Caco-2 (cell line): Measurements from ENCODE around the gene C11orf86. TPM values are rescaled to one million over a fixed set of nuclear protein-coding genes. Genes with fewer than 3 reads are reported as not detected.

Source experiments
- BruUV-seq: library from RNA; stranded (reverse); fragments of 400-500 nt; replicated peaks from 2 replicates; lab custom pipeline; 2021; lab: Mats Ljungman, UMichigan
- CTCF ChIA-PET: fragments of 300-600 bp; sonication (Branson Sonifier 250); formaldehyde crosslinking; loops from one replicate; lab custom pipeline; 2022; ENCODE audit warnings: antibody characterized with exemption; lab: Charles Lee
- POLR2A ChIA-PET: fragments of 300-600 bp; sonication (Branson Sonifier 250); formaldehyde crosslinking; loops from one replicate; lab custom pipeline; 2022; ENCODE audit warnings: antibody characterized with exemption; lab: Charles Lee
- DNase-seq, 2 experiments: peaks; one replicate each; pipeline versions ENCODE4 v3.0.0 to v3.0.0-alpha.2; 2020 to 2022
- H3K27me3 ChIP-seq: replicated peaks from 2 replicates; pipeline ENCODE4 v1.6.0; 2011; ENCODE audit warnings: low read length; ENCODE audit not compliant: control insufficient read depth, insufficient read depth
- H3K36me3 ChIP-seq: 2 replicates; pipeline ENCODE4 v1.5.1; 2011; ENCODE audit warnings: low read length; ENCODE audit not compliant: control insufficient read depth, insufficient read depth
- H3K4me1 ChIP-seq: fragments of 250-450 bp; sonication (Bioruptor Pico); 2 replicates; pipeline ENCODE4 v1.5.1; 2020; ENCODE audit warnings: mild to moderate bottlenecking
- H3K4me3 ChIP-seq: 2 replicates; pipeline ENCODE4 v1.5.1; 2011; ENCODE audit warnings: low read depth, mild to moderate bottlenecking, control low read depth, low read length
- H3K9me3 ChIP-seq: fragments of 250-450 bp; sonication (Bioruptor Pico); 2 replicates; pipeline ENCODE4 v1.5.1; 2020; ENCODE audit warnings: mild to moderate bottlenecking, moderate library complexity
- H3K27ac Mint-ChIP-seq: one replicate; pipeline ENCODE4 v1.8.0; 2022; ENCODE audit warnings: mixed read lengths; ENCODE audit not compliant: unreplicated experiment
- H3K27me3 Mint-ChIP-seq: one replicate; pipeline ENCODE4 v1.8.0; 2022; ENCODE audit warnings: mixed read lengths; ENCODE audit not compliant: insufficient read depth, unreplicated experiment
- H3K36me3 Mint-ChIP-seq: one replicate; pipeline ENCODE4 v1.8.0; 2022; ENCODE audit warnings: mild to moderate bottlenecking, mixed read lengths; ENCODE audit not compliant: insufficient read depth, unreplicated experiment
- H3K4me1 Mint-ChIP-seq: one replicate; pipeline ENCODE4 v1.8.0; 2022; ENCODE audit warnings: low read depth, mixed read lengths; ENCODE audit not compliant: unreplicated experiment
- H3K4me3 Mint-ChIP-seq: one replicate; pipeline ENCODE4 v1.8.0; 2022; ENCODE audit warnings: mild to moderate bottlenecking, moderate library complexity, mixed read lengths; ENCODE audit not compliant: unreplicated experiment
- H3K9me3 Mint-ChIP-seq: one replicate; pipeline ENCODE4 v1.8.0; 2022; ENCODE audit warnings: mixed read lengths; ENCODE audit not compliant: unreplicated experiment
- intact Hi-C: fragments of 100-400 bp; cut with micrococcal nuclease; formaldehyde crosslinking; loops from one replicate; pipeline ENCODE4 v1.10.0; 2022; ENCODE audit not compliant: unreplicated experiment
- total RNA-seq: library from RNA; stranded (reverse); gene quantifications from 2 replicates; pipeline ENCODE4 v1.2.3, GENCODE V29; 2022
- TF ChIP-seq, protein P1 (sequence below), 2 experiments: fragments of 200-600 bp in 1 of 2; IDR thresholded peaks; 1 replicate in 1 of 2; 2 replicates in 1 of 2; pipeline versions ENCODE4 v1.5.1 to v1.8.0; 2011 to 2022; ENCODE audit warnings: antibody characterized with exemption in 1 of 2, control low read depth in 1 of 2, inconsistent platforms in 1 of 2, low read depth in 1 of 2, low read length in 1 of 2, mild to moderate bottlenecking in 1 of 2, moderate library complexity in 1 of 2; ENCODE audit not compliant: insufficient read depth in 1 of 2, severe bottlenecking in 1 of 2, unreplicated experiment in 1 of 2

Gene C11orf86
- total RNA-seq, 1 experiment from 2014 or later, result not detected

DNA sequence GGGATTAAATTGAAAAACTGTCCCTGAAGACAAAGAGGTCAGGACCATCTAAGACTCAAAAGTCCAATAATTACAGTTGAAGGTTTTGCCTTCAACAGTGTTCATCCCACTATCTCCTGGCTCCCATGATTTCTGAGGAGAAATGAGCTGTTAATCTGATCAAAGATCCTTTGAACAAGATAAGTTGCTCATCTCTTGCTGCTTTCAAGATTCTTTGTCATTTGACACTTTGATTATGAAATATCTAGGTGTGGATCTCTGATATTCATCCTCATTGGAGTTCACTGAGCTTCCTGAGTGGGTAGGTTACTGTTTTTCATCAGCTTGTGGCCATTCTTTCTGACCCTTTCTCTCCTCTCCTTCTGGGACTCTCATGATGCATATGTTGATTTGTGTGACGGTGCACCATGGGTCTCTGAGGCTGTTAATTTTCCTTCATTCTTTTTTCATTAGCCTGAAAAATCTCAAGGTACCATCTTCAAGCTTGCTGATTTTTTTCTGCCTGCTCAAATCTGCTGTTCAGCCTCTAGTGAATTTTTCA is 37.8 kb upstream of the C11orf86 start:
- H3K27me3 Mint-ChIP-seq, result no peaks in the 10 kb centered on the region
- no peaks in the 10 kb centered on the region for H3K36me3 ChIP-seq
- TF ChIP-seq, protein P1, sequence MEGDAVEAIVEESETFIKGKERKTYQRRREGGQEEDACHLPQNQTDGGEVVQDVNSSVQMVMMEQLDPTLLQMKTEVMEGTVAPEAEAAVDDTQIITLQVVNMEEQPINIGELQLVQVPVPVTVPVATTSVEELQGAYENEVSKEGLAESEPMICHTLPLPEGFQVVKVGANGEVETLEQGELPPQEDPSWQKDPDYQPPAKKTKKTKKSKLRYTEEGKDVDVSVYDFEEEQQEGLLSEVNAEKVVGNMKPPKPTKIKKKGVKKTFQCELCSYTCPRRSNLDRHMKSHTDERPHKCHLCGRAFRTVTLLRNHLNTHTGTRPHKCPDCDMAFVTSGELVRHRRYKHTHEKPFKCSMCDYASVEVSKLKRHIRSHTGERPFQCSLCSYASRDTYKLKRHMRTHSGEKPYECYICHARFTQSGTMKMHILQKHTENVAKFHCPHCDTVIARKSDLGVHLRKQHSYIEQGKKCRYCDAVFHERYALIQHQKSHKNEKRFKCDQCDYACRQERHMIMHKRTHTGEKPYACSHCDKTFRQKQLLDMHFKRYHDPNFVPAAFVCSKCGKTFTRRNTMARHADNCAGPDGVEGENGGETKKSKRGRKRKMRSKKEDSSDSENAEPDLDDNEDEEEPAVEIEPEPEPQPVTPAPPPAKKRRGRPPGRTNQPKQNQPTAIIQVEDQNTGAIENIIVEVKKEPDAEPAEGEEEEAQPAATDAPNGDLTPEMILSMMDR (IDR thresholded peaks at IDR 0.05; ENCODE audit: insufficient read depth in 1 of 2, low read depth in 1 of 2, low read length in 1 of 2, severe bottlenecking in 1 of 2, unreplicated experiment in 1 of 2), result no peak
- DNase-seq, result no peak
- no peaks in the 10 kb centered on the region for H3K27me3 ChIP-seq
- H3K9me3 ChIP-seq, result no peaks in the 10 kb centered on the region
- no peaks in the 10 kb centered on the region for H3K9me3 Mint-ChIP-seq
- intact Hi-C loops, result no loop called here
- peaks cover 25% of the 10 kb centered on the region for H3K4me1 Mint-ChIP-seq
- POLR2A ChIA-PET, result no interaction called here
- no peak overlapping the region for H3K27ac Mint-ChIP-seq
- CTCF ChIA-PET, result interaction anchor here (0.7 kb wide), 1 partner anchor 85 kb away, joined by 3 read pairs; no protein-coding TSS in a partner anchor
- H3K4me3 Mint-ChIP-seq, result no peak overlapping the region
- H3K4me3 ChIP-seq, result no peak overlapping the region
- H3K36me3 Mint-ChIP-seq, result no peaks in the 10 kb centered on the region
- no TSS peak for BruUV-seq
- H3K4me1 ChIP-seq, result peaks cover 18% of the 10 kb centered on the region

DNA sequence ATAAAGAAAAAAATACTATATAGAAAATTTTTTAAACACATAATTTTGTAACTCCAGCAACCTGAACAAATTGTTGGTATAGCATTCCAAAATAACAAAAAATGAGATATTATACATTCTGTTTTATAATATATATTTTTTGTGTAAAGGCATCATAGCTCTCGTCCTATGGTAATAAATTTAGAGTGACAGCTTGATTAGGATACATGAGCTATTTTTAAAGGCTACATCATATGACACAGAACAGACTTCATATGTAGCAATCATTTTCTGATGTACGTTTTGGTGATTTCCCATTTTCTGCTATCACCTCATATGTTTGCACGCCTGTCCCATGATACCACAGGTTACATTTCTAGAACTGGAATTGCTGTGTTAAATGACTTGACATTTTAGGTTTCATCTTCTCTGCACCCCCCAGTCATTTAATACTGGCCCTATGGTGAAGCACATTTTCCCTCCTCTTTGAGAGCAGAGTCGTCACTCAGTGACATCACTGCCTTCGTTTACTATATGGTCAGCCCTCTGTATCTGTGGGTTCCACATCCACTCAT is 36.4 kb upstream of the C11orf86 start:
- H3K4me1 ChIP-seq, result peaks cover 12% of the 10 kb centered on the region
- TF ChIP-seq, protein P1 (IDR thresholded peaks at IDR 0.05; ENCODE audit: insufficient read depth in 1 of 2, low read depth in 1 of 2, low read length in 1 of 2, severe bottlenecking in 1 of 2, unreplicated experiment in 1 of 2), result no peak
- H3K27me3 ChIP-seq, result no peaks in the 10 kb centered on the region
- POLR2A ChIA-PET, result no interaction called here
- peaks cover 12% of the 10 kb centered on the region for H3K4me1 Mint-ChIP-seq
- H3K9me3 Mint-ChIP-seq, result no peaks in the 10 kb centered on the region
- no peak overlapping the region for H3K4me3 Mint-ChIP-seq
- no peaks in the 10 kb centered on the region for H3K36me3 ChIP-seq
- H3K9me3 ChIP-seq, result no peaks in the 10 kb centered on the region
- intact Hi-C loops, result no loop called here
- H3K27ac Mint-ChIP-seq, result no peak overlapping the region
- H3K27me3 Mint-ChIP-seq, result no peaks in the 10 kb centered on the region
- no TSS peak for BruUV-seq
- DNase-seq, result no peak
- CTCF ChIA-PET, result no interaction called here
- no peak overlapping the region for H3K4me3 ChIP-seq
- no peaks in the 10 kb centered on the region for H3K36me3 Mint-ChIP-seq

DNA sequence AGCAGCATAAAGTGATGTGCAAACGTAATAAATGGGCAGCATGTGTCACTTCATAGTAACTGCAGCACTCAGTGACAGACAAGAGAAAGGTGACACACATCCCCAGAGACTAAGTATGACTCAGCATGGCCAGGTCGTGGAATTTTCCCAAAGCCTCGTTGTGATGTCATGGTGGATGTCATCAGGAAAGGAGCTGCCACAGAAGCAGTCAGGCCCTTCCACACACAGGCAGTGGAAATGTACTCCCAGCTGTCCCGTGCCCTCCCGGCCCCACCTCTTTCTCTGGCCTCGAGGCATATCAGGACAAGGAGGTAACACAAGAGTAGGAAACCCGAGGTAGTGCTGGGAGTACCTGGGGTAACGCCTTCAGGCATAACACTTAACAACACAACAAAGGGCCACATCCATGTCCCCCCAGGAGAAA is 25.0 kb upstream of the C11orf86 start:
- intact Hi-C loops, result loop anchor here (1.0 kb wide), 1 partner anchor 8 kb away; the partner anchor contains the start of gene PC
- DNase-seq, result peak; percentile 94 to 96
- Mint-ChIP-seq H3K4me3 (no peak overlapping the region), H3K27me3 (no peaks in the 10 kb centered on the region), H3K27ac (peak overlapping the region; percentile 89), H3K36me3 (peaks cover 8% of the 10 kb centered on the region), H3K4me1 (peaks cover 17% of the 10 kb centered on the region), H3K9me3 (no peaks in the 10 kb centered on the region)
- Histone ChIP-seq H3K36me3 (no peaks in the 10 kb centered on the region; the same call in 1 of the 2 replicates), H3K4me3 (no peak overlapping the region), H3K4me1 (peaks cover 16% of the 10 kb centered on the region), H3K9me3 (no peaks in the 10 kb centered on the region), H3K27me3 (no peaks in the 10 kb centered on the region)
- TF ChIP-seq, protein P1 (IDR thresholded peaks at IDR 0.05; ENCODE audit: insufficient read depth in 1 of 2, low read depth in 1 of 2, low read length in 1 of 2, severe bottlenecking in 1 of 2, unreplicated experiment in 1 of 2), result no peak
- CTCF ChIA-PET, result interaction anchor here (0.5 to 0.6 kb wide), 4 partner anchors 9 to 104 kb away, joined by 3 to 4 read pairs (median 3); partner anchors contain the start of gene PC
- BruUV-seq, result no TSS peak
- POLR2A ChIA-PET, result interaction anchor here (0.5 to 0.8 kb wide), 3 partner anchors 9 to 740 kb away, joined by 3 to 11 read pairs (median 6); partner anchors contain the start of gene PC
